Measurements from ENCODE around the gene SYNE2.

DNA sequence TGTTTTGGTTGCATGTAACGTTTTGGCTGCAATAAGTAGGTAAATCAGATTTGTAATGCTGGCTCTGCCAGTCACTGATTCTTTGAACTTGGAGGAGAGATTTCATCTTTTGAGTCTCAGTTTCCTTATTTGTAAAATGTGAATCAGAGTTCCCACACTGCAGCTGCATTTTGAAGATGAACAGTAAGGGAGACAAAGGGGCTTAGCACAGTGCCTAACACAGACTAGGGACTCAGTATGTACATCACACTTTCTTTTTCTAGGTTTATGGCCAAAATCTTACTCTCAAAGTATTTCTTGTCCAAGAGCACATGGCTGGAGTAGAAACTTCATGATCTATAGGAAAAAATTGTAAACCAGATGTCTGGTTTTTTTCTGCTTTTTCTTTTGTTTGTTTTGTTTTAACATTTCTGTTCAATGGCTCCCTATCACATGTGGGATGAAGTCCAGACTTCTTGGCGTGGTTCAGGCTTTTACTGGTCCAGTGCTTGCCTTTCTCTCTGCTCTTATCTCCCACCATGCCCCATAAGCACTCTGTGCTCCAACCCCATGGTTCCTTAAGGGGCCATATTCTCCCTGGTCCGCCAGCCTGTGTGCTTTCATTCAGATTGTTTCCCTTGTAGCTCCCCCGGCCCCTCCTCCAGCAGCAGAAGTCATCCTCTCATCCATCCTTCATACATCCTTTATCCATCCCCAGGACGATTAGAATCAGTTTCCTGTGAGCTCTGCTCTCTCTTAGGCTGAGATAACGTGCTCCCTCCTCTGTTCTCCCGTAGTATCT, 58.0 kb downstream of the SYNE2 start:
- no peak for TF ChIP-seq CTCF (IDR thresholded peaks at IDR 0.05)
- no peak for TF ChIP-seq POLR2A (IDR thresholded peaks at IDR 0.05)
